Fibroblast of lung (primary cell): ENCODE results near the gene ERAS. TPM values are rescaled to one million over a fixed set of nuclear protein-coding genes. Genes with fewer than 3 reads are reported as not detected.

Experiments
- DNase-seq, 2 donors: peaks; one replicate each; pipeline versions ENCODE4 v3.0.0 to v3.0.0-alpha.2; 2010; ENCODE audit warnings: low read depth in 2 of 2
- H2AFZ ChIP-seq: 2 replicates; pipeline ENCODE4 v1.5.1; 2012; ENCODE audit warnings: low read length, control low read depth, inconsistent platforms
- H3K27ac ChIP-seq: 2 replicates; pipeline ENCODE4 v1.5.1; 2011; ENCODE audit warnings: low read length, control low read depth; ENCODE audit not compliant: insufficient read depth
- H3K27me3 ChIP-seq: 2 replicates; pipeline ENCODE4 v1.5.1; 2011; ENCODE audit warnings: mild to moderate bottlenecking, low read length; ENCODE audit not compliant: control insufficient read depth, insufficient read depth
- H3K36me3 ChIP-seq: 2 replicates; pipeline ENCODE4 v1.5.1; 2011; ENCODE audit warnings: low read length; ENCODE audit not compliant: control insufficient read depth, insufficient read depth
- H3K4me1 ChIP-seq: 2 replicates; pipeline ENCODE4 v1.5.1; 2011; ENCODE audit warnings: low read length; ENCODE audit not compliant: control insufficient read depth, insufficient read depth; ENCODE audit errors: extremely low read depth
- H3K4me2 ChIP-seq: 2 replicates; pipeline ENCODE4 v1.5.1; 2011; ENCODE audit warnings: low read length, control low read depth; ENCODE audit not compliant: insufficient read depth; ENCODE audit errors: extremely low read depth
- H3K4me3 ChIP-seq, 4 experiments: fragments of 200-600 bp in 1 of 4; sonication (generic) in 1 of 4; replicated peaks in 1 of 4; 2 replicates each; pipeline ENCODE4 v1.5.1; 2011 to 2016; ENCODE audit warnings: low read length in 4 of 4, low read depth in 3 of 4, mild to moderate bottlenecking in 3 of 4, control low read depth in 2 of 4, inconsistent platforms in 1 of 4, mixed read lengths in 1 of 4; ENCODE audit not compliant: insufficient read depth in 1 of 4; ENCODE audit errors: control extremely low read depth in 1 of 4
- H3K79me2 ChIP-seq: 2 replicates; pipeline ENCODE4 v1.5.1; 2012; ENCODE audit warnings: mild to moderate bottlenecking, low read length, inconsistent platforms; ENCODE audit not compliant: control insufficient read depth, insufficient read depth
- H3K9ac ChIP-seq: 2 replicates; pipeline ENCODE4 v1.5.1; 2011; ENCODE audit warnings: mild to moderate bottlenecking, low read length, control low read depth; ENCODE audit not compliant: insufficient read depth
- H3K9me3 ChIP-seq: 2 replicates; pipeline ENCODE4 v1.5.1; 2012; ENCODE audit warnings: low read depth, low read length; ENCODE audit not compliant: control insufficient read depth, insufficient read depth
- H4K20me1 ChIP-seq: 2 replicates; pipeline ENCODE4 v1.5.1; 2011; ENCODE audit warnings: low read length; ENCODE audit not compliant: control insufficient read depth, insufficient read depth; ENCODE audit errors: extremely low read depth
- EZH2 ChIP-seq: IDR thresholded peaks from 2 replicates; pipeline ENCODE4 v1.5.1; 2012; ENCODE audit warnings: low read length, control low read depth, mild to moderate bottlenecking; ENCODE audit errors: missing control alignments
- polyA plus RNA-seq, 2 donors: library from polyadenylated mRNA; depleted of rRNA in 1 of 2; stranded (reverse) in 1 of 2; unstranded in 1 of 2; fragments of >200 nt; gene quantifications; 2 replicates each; pipeline ENCODE4 v1.2.1, GENCODE V29; 2011 to 2012; ENCODE audit warnings: missing spikeins in 1 of 2
- total RNA-seq: library from RNA; depleted of rRNA; stranded (reverse); fragments of >200 nt; gene quantifications from 2 replicates; pipeline ENCODE4 v1.2.1, GENCODE V29; 2014
- TF ChIP-seq, protein P1 (sequence below), 2 donors: IDR thresholded peaks in 1 of 2; conservative IDR thresholded peaks in 1 of 2; 1 replicate in 1 of 2; 2 replicates in 1 of 2; pipeline ENCODE4 v1.5.1; 2011 to 2012; ENCODE audit warnings: low read length in 2 of 2, control low read depth in 1 of 2, inconsistent platforms in 1 of 2, low read depth in 1 of 2, mild to moderate bottlenecking in 1 of 2

Gene ERAS
- total and polyA plus RNA-seq, 2 donors (not counting 1 experiment from before 2014, with no cell fraction given): 0.05 TPM; not detected in 1

DNA sequence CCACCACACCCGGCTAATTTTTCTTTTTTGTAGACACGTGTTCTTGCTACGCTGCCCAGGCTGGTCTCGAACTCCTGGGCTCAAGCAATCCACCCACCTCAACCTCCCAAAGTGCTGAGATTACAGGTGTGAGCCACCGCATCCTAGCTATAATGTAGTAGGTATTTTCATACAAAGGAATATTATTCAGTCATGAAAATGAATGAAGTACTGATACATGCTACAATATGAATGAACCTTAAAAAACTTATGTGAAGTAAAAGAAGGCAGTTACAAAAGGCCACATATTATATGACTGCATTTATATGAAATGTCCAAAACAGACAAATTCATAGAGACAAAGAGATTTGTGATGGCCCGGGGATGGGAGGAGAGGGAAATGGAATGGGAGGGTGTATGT is 44.6 kb upstream of the ERAS start:
- no peak overlapping the region for H2AFZ ChIP-seq
- no peak overlapping the region for H3K4me2 ChIP-seq
- DNase-seq: no peak
- H4K20me1 ChIP-seq: no peaks in the 10 kb centered on the region
- no peak overlapping the region for H3K27ac ChIP-seq
- no peaks in the 10 kb centered on the region for H3K4me1 ChIP-seq
- H3K9me3 ChIP-seq: no peaks in the 10 kb centered on the region
- no peak overlapping the region for H3K4me3 ChIP-seq
- TF ChIP-seq, protein P1, sequence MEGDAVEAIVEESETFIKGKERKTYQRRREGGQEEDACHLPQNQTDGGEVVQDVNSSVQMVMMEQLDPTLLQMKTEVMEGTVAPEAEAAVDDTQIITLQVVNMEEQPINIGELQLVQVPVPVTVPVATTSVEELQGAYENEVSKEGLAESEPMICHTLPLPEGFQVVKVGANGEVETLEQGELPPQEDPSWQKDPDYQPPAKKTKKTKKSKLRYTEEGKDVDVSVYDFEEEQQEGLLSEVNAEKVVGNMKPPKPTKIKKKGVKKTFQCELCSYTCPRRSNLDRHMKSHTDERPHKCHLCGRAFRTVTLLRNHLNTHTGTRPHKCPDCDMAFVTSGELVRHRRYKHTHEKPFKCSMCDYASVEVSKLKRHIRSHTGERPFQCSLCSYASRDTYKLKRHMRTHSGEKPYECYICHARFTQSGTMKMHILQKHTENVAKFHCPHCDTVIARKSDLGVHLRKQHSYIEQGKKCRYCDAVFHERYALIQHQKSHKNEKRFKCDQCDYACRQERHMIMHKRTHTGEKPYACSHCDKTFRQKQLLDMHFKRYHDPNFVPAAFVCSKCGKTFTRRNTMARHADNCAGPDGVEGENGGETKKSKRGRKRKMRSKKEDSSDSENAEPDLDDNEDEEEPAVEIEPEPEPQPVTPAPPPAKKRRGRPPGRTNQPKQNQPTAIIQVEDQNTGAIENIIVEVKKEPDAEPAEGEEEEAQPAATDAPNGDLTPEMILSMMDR (conservative IDR thresholded peaks at IDR 0.05 in 1 of 2, IDR thresholded peaks at IDR 0.05 in 1 of 2; ENCODE audit: low read depth in 1 of 2, low read length in 2 of 2): no peak
- TF ChIP-seq EZH2: no peak
- no peaks in the 10 kb centered on the region for H3K79me2 ChIP-seq
- no peaks in the 10 kb centered on the region for H3K27me3 ChIP-seq
- no peak overlapping the region for H3K9ac ChIP-seq
- no peaks in the 10 kb centered on the region for H3K36me3 ChIP-seq

DNA sequence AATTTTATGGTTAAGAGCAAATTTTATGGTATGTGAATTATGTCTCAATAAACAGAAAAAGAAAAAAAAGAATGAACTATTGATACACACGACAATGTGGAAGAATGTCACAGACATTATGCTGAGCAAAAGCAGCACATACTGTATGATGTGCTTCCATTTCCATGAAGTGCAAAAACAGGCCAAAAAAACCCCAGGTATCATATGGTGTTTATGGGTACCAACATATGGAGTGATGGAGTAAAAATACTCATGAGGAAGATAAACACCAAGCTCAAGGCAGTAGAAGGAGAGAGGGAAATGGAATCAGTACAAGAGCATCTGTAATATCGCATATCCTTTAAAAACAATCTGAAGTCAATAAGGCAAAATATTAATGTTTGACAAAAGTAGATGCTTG is 44.1 kb upstream of the ERAS start:
- no peaks in the 10 kb centered on the region for H3K4me1 ChIP-seq
- H3K27me3 ChIP-seq: no peaks in the 10 kb centered on the region
- no peak for TF ChIP-seq EZH2
- TF ChIP-seq, protein P1 (conservative IDR thresholded peaks at IDR 0.05 in 1 of 2, IDR thresholded peaks at IDR 0.05 in 1 of 2; ENCODE audit: low read depth in 1 of 2, low read length in 2 of 2): no peak
- H4K20me1 ChIP-seq: no peaks in the 10 kb centered on the region
- H3K9me3 ChIP-seq: no peaks in the 10 kb centered on the region
- no peak overlapping the region for H3K9ac ChIP-seq
- H3K27ac ChIP-seq: no peak overlapping the region
- no peak overlapping the region for H3K4me2 ChIP-seq
- no peak overlapping the region for H2AFZ ChIP-seq
- no peak overlapping the region for H3K4me3 ChIP-seq
- no peaks in the 10 kb centered on the region for H3K79me2 ChIP-seq
- DNase-seq: no peak
- H3K36me3 ChIP-seq: no peaks in the 10 kb centered on the region

DNA sequence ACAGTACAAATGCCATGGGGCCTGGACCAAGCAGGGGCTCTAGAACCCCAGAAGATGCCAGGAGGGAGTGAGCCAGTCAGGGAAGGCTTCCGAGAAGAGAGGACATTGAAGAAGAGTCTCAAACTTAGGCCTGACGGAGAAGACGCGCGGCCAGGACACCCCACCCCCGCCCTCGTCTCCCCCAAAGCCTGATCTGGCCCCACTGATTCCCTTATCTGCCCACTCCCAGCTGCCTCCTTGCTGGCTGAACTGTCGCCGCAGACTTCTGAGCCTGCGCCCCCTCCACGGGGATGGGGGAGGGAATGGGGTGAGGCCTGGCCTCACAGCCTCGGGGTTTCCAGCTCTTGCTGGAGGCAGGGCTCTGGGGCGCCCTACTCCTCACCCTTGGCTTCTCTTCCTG is 43.5 kb upstream of the ERAS start:
- Histone ChIP-seq H3K27ac (no peak overlapping the region), H3K4me3 (no peak overlapping the region), H2AFZ (no peak overlapping the region), H3K9me3 (no peaks in the 10 kb centered on the region), H3K79me2 (no peaks in the 10 kb centered on the region), H3K36me3 (no peaks in the 10 kb centered on the region), H3K9ac (no peak overlapping the region), H3K4me2 (no peak overlapping the region), H3K27me3 (no peaks in the 10 kb centered on the region), H4K20me1 (no peaks in the 10 kb centered on the region), H3K4me1 (no peaks in the 10 kb centered on the region)
- TF ChIP-seq EZH2: no peak
- TF ChIP-seq, protein P1 (conservative IDR thresholded peaks at IDR 0.05 in 1 of 2, IDR thresholded peaks at IDR 0.05 in 1 of 2; ENCODE audit: low read depth in 1 of 2, low read length in 2 of 2): no peak
- DNase-seq: no peak
